GM18858 (cell line): ENCODE data around the gene KANSL1.
"Not testable (repeated sequence)": the region's sequence is repeated elsewhere in the genome, so short reads cannot be mapped to it uniquely, and the experiment has no call there.

ENCODE experiments used
- ATAC-seq: cut with Tn5 transposase; IDR thresholded peaks from one replicate; pipeline ENCODE4 v1.9.1; 2021; ENCODE audit not compliant: unreplicated experiment

The KANSL1 gene

DNA sequence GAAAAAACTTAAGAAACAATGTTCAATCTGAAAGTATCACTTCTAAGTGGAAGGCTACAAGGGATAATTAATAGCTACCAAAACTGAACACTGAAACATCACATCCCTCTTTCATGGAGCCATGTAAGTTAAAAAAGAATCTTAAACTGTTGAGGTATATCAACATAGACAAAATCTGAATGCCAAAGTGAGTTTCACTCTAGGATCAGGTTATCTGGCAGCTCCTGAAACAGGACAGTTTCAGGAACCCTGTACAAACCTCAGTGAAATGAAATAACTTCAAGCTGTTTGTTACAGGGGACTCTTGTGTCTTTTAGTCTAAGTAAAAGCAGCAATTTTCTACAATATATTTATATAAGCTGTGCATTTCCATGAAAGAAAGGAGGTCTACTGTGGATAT is 73.2 kb downstream of the KANSL1 start:
- no peak for ATAC-seq

DNA sequence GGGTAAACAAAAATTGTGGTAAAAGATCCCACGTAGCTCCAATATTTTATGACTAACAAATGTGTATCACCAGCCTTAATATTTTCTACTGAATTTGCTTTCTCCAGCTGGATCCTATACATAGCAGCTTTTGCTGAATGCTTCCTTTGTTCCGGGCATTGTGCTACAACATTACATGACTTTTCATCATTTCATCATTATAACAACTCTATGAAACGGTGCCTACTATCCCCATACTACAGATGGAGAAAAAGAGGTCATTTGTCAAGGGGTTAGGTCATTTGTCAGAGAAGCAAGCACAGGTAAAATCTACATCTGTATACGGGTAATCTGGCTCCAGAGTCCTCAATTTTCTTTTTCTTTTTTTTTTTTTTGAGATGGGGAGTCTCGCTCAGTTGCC is 74.3 kb downstream of the KANSL1 start:
- no peak for ATAC-seq

DNA sequence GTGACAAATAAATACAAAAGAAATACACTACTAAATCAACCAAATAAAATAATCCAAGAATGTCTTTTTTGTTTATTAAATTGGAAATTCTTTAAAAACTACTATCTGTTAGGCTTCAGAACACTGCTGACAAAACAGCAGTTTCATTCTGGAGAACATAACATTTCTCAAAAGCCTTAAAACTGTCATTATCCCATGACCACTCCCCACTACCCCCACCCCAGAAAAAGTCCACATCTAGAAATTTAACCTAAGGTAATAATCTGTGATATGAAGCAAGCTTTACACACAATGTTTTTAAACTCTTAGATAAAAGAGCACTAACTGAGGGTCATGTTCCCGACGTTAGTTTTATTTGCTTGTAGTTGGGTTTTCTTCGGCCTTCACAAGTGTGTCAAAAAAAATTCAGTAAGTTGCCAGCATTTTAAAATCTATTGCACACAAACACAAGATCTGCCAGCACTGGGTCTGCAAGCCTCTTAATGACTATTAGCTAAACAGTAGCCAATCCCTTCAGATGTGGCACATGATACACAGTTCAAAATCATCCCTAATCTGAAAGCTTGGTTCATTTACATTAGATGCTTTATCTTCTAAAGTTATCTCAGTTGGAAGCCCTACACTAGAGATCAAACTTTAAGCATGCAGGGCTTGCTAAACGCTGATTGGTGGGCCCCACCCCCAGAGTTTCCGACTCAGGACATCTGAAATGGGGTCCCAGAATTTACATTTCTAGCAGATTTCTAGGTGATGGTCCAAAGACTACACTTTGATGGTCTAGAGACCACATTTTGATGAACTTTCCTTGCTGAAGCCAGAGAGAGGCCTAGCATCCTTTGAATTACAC is 75.2 kb downstream of the KANSL1 start:
- no peak for ATAC-seq

DNA sequence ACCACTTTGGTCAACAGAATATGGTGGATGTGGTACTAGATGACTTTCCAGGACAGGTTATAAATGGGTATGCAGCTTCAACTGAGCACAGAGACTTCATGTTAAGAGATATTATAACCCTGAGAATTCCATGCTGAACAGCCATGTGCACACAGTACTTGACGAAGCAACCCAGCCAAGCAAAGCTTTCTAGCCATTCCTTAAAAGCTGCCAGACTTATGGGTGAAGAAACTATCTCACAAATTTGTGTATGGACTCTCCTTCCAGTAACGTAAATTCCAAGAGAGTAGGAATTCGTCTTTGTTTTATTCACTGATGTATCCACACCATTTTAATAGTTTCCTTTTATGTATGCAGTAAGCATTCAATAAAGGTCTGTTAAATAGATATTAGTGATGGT is 76.1 kb downstream of the KANSL1 start:
- no peak for ATAC-seq

DNA sequence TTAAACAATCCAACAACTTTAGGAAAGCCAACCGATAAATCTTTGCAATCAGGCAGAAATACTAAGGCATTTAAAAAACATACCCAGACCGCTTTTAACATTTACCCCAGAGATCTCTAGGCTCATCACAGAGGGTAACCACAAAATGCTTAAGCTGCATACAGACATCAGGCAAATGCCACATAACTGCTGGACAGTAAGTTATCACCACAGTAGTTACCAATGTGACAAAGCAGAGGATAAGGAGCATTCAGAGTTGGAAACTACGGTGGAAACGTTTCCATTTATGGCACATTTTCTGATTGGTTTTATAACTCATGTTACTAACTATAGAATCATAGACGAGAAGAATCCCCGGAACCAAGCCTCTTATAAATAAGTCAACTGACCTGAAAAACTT is 77.5 kb downstream of the KANSL1 start:
- no peak for ATAC-seq

DNA sequence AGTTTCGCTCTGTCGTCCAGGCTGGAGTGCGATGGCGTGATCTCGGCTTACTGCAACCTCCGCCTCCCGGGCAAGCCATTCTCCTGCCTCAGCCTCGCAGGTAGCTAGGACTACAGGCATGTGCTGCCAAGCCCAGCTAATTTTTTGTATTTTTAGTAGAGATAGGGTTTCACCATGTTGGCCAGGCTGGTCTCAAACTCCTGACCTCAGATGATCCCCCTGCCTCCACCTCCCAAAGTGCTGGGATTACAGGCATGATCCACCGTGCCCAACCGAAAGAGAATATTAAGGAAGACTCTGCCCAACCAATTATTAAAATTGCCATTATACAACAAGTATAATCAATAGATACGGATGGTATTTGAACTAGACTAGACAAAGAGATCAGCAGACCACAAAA is 82.0 kb downstream of the KANSL1 start:
- not testable (repeated sequence) for ATAC-seq

DNA sequence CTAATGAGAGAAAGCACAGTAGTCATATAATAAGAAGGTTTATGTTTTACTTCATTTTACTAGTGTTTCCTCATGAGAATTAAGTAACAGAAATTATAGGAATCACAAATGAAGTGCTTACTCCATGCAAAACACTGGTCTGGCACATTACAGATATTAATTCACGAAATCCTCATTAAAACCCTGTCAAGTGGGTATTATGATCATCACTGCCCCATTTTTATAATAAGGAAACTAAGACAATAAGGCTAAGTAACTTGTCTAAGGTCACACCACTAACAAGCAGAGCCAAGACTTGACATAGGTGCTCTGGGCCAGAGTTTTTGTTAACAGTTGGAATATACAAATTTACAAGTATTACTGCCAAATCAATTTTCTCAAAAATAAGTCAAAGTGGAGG is 83.0 kb downstream of the KANSL1 start:
- ATAC-seq: no peak

DNA sequence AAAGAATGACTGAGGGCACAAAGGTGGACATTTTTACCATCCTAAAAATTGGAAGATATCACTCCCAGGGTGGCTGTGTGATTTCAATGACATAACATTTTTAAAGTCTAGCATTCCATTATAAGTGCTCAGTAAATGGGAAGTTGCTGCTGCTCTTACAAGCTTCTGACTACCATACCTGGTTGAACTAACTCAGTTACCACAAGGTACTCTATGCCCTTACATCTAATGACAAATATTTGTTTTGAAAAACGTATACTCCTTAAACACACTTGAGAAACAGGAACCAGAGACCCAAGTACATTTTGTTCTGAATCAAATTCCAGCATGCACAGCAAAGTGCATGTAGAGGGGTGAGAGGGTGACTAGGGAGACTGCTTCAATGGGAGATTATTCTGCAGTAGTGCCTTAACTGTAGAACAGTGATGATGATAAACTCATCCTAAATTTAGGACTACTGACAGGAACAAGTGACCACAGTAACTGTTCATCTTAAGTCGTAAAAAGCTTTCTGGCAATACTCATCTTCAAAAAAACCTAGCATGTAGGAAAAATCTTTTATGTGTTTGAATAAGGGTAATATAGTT is 83.5 kb downstream of the KANSL1 start:
- ATAC-seq: no peak

DNA sequence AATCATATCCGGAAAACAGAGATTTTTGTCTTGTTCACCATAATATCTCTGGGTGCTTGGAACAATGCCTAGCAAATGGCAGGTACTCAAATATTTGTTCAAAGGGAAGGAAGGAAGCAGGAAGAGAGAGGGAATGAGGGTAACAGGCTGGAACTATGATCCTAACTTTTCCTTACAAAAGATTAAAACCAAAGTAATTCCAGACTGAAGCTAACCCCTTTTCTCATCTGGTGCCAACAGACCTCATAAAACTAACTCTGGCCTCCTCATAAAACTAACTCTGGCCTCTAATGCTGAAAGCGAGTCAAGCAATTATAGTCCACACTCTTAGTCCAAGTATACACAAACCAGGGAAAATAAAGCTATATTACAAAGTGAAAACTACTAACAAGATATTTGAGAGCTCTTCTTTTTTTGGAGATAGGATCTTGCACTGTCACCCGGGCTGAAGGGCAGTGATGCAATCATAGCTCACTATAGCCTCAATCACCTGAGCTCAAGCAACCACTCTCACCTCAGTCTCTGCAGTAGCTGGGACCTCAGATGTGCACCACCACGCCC is 84.6 kb downstream of the KANSL1 start:
- ATAC-seq: no peak

DNA sequence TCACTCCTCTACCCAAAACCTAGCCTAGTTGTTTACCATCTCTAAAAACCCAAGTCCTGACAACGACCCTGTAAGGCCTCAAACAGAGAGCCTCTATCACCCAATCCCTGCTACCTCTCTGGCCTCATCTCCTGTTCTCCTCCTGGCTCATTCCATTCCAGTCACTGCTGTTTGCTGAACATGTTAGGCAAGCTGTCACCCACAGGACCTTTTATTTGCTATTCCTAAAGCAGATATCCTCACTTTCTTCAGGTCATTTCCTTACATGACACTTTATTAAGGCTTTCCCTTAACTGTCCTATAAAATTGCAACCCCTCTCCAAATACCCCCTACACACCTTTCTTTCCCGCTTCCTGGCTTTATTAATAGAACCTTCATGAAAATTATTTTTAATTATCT is 85.1 kb downstream of the KANSL1 start:
- no peak for ATAC-seq

DNA sequence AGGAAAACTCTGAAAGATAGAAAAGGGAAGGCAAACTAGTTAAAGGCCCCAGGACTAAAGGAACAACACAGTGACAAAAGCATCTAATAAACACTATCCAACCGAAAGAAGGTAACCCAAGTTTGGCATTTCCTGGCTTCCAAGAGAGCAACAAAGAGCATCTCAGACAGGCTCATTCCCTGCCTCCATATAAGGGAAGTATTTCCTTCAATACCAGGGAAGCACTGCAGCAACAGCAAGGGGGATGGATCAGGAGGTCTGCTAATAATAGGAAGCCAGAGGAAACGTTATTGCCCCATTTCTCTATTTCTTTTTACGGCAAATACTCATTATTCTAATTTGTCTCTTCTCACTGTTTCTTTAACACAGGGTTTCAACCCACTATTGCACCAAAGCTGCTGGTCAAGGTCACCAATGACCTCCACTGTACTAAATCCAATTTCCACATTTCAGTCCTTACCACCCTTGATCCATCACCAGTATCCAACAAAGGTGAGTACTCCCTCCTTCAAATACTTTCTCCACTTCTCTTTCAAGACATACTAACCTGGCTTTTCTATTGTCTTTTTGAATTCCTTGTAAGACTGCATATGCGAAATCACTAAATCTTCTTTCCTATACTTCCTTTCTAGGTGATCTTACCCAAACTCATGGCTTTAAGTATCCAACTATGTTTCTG is 86.1 kb downstream of the KANSL1 start:
- ATAC-seq: no peak

DNA sequence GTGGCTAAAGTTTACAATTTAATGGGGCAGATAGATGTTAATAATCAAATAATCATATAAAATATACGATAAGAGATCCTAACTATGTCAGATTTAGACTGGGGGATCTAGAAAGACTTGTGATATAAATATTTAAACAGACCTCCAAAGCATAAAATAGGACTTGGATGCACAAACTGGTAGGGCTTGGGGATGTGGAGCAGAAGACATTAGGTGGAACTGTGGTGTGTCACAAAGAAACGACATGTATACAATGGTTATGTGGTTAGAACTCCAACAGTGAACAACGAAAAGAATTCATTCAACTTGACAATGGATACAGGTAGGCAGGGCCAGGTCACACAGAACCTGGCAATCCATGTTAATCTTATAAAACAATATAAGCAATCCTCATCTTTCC is 90.4 kb downstream of the KANSL1 start:
- not testable (repeated sequence) for ATAC-seq

DNA sequence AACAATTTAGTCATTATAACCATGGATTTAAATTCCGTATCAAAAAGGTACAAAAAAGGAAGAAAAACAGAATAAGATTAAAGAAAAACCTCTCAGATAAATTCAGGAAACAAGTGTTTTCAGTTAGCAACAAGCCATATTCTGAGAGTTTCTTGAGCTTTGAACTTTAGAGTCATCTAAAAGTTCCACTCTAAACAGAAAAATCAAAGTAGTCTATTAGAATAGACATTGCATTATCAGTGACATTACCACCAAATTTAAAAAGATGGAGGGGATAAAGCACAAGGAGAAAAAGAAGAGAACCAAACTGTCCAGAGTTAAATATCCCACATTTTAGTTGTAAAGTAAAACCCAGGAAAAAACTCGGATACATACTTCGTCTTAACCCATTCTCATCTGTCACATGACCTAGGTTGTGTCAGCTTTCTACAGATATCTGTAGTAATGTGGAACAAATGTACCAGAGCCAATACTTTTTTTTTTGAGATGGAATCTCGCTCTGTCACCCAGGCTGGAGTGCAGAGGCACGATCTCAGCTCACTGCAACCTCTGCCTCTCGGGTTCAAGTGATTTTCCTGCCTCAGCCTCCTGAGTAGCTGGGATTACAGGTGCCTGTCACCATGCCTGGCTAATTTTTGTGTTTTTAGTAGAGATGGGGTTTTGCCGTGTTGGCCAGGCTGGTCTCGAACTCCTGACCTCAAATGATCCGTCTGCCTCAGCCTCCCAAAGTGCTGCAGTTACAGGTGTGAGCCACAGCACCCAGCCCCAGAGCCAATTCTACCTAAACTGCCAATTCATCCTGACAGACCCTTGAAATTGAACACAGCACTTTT is 91.2 kb downstream of the KANSL1 start:
- not testable (repeated sequence) for ATAC-seq

DNA sequence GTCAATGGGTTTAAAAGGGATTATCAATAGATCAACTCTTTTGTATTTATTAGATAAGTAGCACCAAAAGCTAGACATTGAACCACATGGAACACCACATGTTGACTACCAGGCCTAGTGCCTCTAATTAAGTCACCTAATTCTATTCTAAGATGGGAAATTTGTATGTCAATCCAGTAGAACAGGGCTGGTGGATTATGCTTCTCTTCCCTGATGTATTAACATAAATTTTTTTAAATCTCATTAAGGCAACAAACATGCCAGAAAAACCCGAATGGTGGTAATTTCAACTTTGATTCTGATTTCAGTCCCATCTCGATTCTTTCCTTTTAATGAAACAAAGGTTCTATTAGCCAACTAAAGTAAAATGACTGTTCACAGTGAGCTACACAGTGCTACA is 92.6 kb downstream of the KANSL1 start:
- no peak for ATAC-seq

DNA sequence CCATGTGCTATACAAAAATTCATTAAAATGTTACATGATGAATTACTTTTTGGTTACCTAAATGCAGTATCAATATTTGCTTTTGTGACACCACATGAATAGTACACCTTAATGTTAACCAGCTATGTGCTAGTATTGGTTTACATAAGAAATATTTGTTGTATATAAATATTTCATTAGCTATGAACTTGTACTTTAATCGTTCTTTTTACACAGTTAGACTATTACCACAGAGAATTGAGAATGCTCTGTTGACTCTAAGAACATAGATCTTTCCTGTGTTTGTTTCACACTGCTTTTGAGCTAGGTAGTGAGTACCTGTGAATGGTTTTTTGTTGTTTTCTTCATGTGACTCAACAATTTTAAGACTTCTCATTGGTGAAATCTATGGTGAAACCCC is 93.4 kb downstream of the KANSL1 start:
- no peak for ATAC-seq

DNA sequence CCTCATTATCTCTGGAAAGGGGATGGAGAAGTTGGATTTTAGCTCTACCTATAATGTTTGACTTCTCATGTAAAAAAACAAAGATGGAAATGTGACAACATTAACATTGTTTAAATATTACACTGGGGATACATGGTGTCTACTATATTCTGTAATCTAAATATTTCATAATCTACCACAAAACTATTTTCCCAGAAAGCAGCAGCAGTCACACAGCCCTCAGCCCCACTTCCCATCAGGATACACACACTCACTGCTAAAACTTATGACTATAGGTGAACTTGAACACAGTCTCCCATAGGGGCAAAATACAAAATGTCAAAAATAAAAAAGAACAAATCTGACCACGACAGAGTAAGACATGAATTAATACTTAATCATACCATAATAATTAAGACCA is 95.7 kb downstream of the KANSL1 start:
- no peak for ATAC-seq

DNA sequence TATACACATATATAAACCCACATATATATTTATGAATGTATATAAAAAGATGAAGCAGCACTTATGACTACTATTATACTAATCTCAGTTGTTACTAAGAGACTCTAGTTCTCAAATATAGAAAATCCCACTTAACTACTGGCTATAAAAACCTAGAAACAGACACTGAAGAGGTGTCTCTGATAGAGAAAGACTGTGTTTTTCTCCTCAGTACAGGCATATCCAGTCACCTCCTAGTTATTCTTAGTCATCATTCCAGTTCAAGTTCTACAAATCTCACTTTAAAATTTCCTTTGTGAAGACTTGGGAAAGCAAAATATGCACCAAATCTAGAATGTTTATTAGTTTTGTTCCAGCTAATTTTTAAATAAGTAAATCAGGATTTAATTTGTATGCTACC is 100.2 kb downstream of the KANSL1 start:
- no peak for ATAC-seq

DNA sequence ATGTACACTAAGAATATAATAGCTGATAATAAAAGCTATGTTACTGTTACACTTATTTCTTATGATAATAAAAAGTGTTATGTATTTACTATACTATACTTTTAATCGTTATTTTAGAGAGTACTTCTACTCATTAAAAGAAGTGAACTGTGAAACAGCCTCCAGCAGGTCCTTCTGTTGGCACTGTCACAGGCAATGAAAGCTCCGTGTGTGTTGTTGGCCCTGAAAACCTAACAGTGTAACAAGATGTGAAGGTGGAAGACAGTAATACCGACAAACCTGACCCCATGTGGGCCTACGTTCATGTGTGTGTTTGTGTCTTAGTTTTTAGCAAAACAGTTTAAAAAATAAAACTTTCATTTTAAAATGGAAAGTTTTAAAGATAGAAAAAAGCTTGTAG is 102.4 kb downstream of the KANSL1 start:
- no peak for ATAC-seq

DNA sequence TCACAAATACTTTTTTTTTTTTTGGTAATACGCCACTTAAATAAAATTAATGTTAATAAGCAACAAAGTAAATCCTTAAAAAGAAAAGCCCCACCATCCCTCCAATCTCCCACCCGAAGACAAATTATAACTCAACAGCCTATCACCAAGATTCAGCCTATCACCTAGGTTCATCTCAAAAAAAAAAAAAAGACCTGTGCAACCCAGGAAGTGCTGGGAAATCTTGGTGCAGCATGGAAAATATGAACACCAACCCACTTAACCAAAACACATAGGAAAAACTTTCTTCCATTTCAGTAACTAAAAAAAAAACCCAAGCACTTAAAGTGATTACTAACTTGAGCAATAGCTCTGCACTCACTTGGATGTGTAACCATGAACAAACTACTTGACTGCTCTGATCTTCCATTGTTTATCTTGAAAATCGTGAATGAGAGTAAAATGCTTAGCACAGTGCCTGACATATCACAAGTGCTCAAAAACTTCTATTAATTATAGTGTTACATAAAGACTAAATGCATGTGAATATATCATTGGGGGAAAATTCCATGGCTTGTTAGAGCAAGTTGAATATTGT is 103.8 kb downstream of the KANSL1 start:
- no peak for ATAC-seq

DNA sequence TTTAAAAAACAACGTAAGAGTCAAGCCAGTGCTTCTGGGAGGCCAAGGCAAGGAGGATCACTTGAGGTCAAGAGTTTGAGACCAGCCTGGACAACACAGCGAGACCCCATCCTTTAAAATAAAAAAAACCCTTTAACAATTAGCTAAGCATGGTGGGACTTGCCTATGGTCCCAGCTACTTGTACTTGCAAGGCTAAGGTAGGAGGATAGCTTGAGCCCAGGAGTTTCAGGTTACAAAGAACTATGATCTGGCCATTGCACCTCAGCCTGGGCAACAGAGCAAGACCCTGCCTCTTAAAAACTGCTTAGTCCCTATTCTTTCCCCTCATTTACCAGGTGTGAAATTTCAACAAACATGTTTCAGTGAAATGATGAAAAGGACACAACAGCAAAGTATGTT is 104.6 kb downstream of the KANSL1 start:
- ATAC-seq: no peak

DNA sequence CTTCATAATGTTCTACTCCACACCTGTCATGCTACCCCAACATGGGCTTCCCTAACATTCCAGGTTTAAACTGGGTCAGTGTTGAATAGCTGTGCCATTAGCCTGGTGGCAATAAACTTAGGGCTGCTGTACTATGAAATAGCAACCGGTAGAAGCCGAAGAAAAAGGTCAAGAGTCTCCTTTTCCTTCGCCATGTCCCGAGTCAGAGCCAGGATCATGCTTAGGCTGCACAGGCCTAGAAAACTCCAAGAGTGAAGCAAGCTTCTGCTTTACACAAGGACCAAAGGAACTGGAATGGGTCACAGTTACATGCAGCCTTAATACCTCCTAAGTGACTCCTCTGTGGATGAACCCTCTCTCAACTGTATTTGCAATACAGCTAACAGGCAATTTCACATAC is 105.4 kb downstream of the KANSL1 start:
- ATAC-seq: not testable (repeated sequence)
